H1 (cell line): Measurements from ENCODE around the gene IGSF9. TPM values are rescaled to one million over a fixed set of nuclear protein-coding genes. Genes with fewer than 3 reads are reported as not detected.

ENCODE experiments used
- CTCF ChIA-PET: fragments of 300-600 bp; sonication (Branson Sonifier 250); formaldehyde crosslinking; loops from one replicate; lab custom pipeline; 2021; ENCODE audit not compliant: partially characterized antibody; lab: Charles Lee
- POLR2A ChIA-PET: fragments of 300-600 bp; sonication (Branson Sonifier 250); formaldehyde crosslinking; loops from one replicate; lab custom pipeline; 2021; ENCODE audit warnings: inconsistent platforms; ENCODE audit not compliant: partially characterized antibody; lab: Charles Lee
- DNase-seq, 2 experiments: peaks; one replicate each; pipeline versions ENCODE4 v3.0.0 to v3.0.0-alpha.2; 2010 to 2022; ENCODE audit warnings: low spot score in 2 of 2, low read depth in 1 of 2, mixed read lengths in 1 of 2
- FAIRE-seq: peaks from 2 replicates; lab custom pipeline; 2011; peaks lifted over from hg19 to GRCh38; lab: Jason Lieb, UNC
- H2AFZ ChIP-seq: 2 replicates; pipeline ENCODE4 v1.8.1; 2012; ENCODE audit warnings: low read length, inconsistent platforms
- H2AK5ac ChIP-seq: 2 replicates; pipeline ENCODE4 v1.6.1; 2013; ENCODE audit warnings: low read depth, low read length
- H2BK120ac ChIP-seq: replicated peaks from 2 replicates; pipeline ENCODE3; 2013; ENCODE audit warnings: low read depth, low read length, inconsistent platforms
- H2BK12ac ChIP-seq: 2 replicates; pipeline ENCODE4 v1.6.1; 2013; ENCODE audit warnings: low read depth, low read length
- H2BK15ac ChIP-seq: 2 replicates; pipeline ENCODE4 v1.6.1; 2013; ENCODE audit warnings: low read length
- H2BK20ac ChIP-seq: 2 replicates; pipeline ENCODE4 v1.6.1; 2013; ENCODE audit warnings: low read length
- H2BK5ac ChIP-seq: 2 replicates; pipeline ENCODE4 v1.6.1; 2013; ENCODE audit warnings: low read depth, low read length
- H3K14ac ChIP-seq: 2 replicates; pipeline ENCODE4 v1.6.1; 2013; ENCODE audit warnings: inconsistent platforms; ENCODE audit not compliant: insufficient read length
- H3K18ac ChIP-seq: 2 replicates; pipeline ENCODE4 v1.6.1; 2013; ENCODE audit warnings: low read length; ENCODE audit errors: extremely low read depth
- H3K23ac ChIP-seq: 2 replicates; pipeline ENCODE4 v1.6.1; 2013; ENCODE audit warnings: inconsistent platforms; ENCODE audit not compliant: insufficient read length
- H3K23me2 ChIP-seq: 2 replicates; pipeline ENCODE4 v1.6.1; 2013; ENCODE audit warnings: low read depth, low read length
- H3K27ac ChIP-seq: 2 replicates; pipeline ENCODE4 v1.6.1; 2011; ENCODE audit warnings: low read depth, low read length, inconsistent platforms
- H3K27me3 ChIP-seq, 4 experiments: replicated peaks in 1 of 4; 1 replicate in 1 of 4; 2 replicates in 3 of 4; pipeline versions ENCODE4 v1.6.1 to v1.8.1; 2011 to 2013; ENCODE audit warnings: low read length in 3 of 4, mild to moderate bottlenecking in 3 of 4, inconsistent platforms in 2 of 4, mixed read lengths in 2 of 4, moderate library complexity in 1 of 4; ENCODE audit not compliant: control insufficient read depth in 3 of 4, insufficient read depth in 3 of 4; ENCODE audit errors: extremely low read depth in 1 of 4
- H3K36me3 ChIP-seq, 4 experiments: 2 replicates each; pipeline versions ENCODE4 v1.6.1 to v1.8.1; 2011 to 2013; ENCODE audit warnings: mild to moderate bottlenecking in 4 of 4, low read length in 3 of 4, moderate library complexity in 2 of 4, control low read depth in 1 of 4, inconsistent platforms in 1 of 4; ENCODE audit not compliant: insufficient read depth in 4 of 4, control insufficient read depth in 2 of 4
- H3K4ac ChIP-seq: replicated peaks from 2 replicates; pipeline ENCODE3; 2013; ENCODE audit warnings: low read length, low read depth, mixed read lengths, inconsistent platforms; ENCODE audit not compliant: insufficient read length
- H3K4me1 ChIP-seq, 4 experiments: replicated peaks in 1 of 4; 1 replicate in 1 of 4; 2 replicates in 3 of 4; pipeline versions ENCODE4 v1.6.1 to v1.8.1; 2011 to 2013; ENCODE audit warnings: low read length in 3 of 4, inconsistent platforms in 2 of 4, mixed read lengths in 1 of 4; ENCODE audit not compliant: insufficient read depth in 4 of 4, control insufficient read depth in 3 of 4
- H3K4me2 ChIP-seq, 2 experiments: 2 replicates each; pipeline versions ENCODE4 v1.6.1 to v1.8.1; 2011 to 2013; ENCODE audit warnings: low read depth in 2 of 2, low read length in 2 of 2, control low read depth in 1 of 2, inconsistent platforms in 1 of 2, mild to moderate bottlenecking in 1 of 2; ENCODE audit not compliant: insufficient read depth in 1 of 2
- H3K4me3 ChIP-seq, 4 experiments: fragments of 200-600, 300-600 bp in 1 of 4; sonication (generic), shearing (Covaris generic), sonication (Bioruptor Twin) in 1 of 4; 2 replicates each; pipeline versions ENCODE4 v1.5.1 to v1.8.1; 2011 to 2016; ENCODE audit warnings: low read length in 4 of 4, low read depth in 3 of 4, control low read depth in 2 of 4, inconsistent platforms in 2 of 4, mild to moderate bottlenecking in 2 of 4, mixed read lengths in 1 of 4, moderate library complexity in 1 of 4; ENCODE audit not compliant: insufficient read depth in 2 of 4; ENCODE audit errors: extremely low read depth in 1 of 4
- H3K56ac ChIP-seq: replicated peaks from 2 replicates; pipeline ENCODE3; 2013; ENCODE audit warnings: low read depth, mild to moderate bottlenecking, mixed read lengths, low read length, inconsistent platforms; ENCODE audit not compliant: insufficient read length
- H3K79me1 ChIP-seq: 2 replicates; pipeline ENCODE4 v1.6.1; 2013; ENCODE audit warnings: low read depth, low read length, control low read depth
- H3K79me2 ChIP-seq, 2 experiments: 2 replicates each; pipeline versions ENCODE4 v1.6.1 to v1.8.1; 2012 to 2013; ENCODE audit warnings: low read length in 2 of 2, mild to moderate bottlenecking in 2 of 2, inconsistent platforms in 1 of 2; ENCODE audit not compliant: insufficient read depth in 2 of 2, control insufficient read depth in 1 of 2
- H3K9ac ChIP-seq, 4 experiments: replicated peaks in 1 of 4; 1 replicate in 1 of 4; 2 replicates in 3 of 4; pipeline versions ENCODE4 v1.6.1 to v1.8.1; 2011 to 2013; ENCODE audit warnings: low read depth in 3 of 4, low read length in 3 of 4, control low read depth in 2 of 4, mild to moderate bottlenecking in 2 of 4, moderate library complexity in 2 of 4, inconsistent platforms in 1 of 4; ENCODE audit errors: extremely low read depth in 1 of 4
- H3K9me3 ChIP-seq, 2 experiments: 2 replicates each; pipeline versions ENCODE4 v1.6.1 to v1.8.1; 2012 to 2013; ENCODE audit warnings: mild to moderate bottlenecking in 2 of 2, moderate library complexity in 2 of 2, control low read depth in 1 of 2, inconsistent platforms in 1 of 2, low read depth in 1 of 2, low read length in 1 of 2, mixed read lengths in 1 of 2; ENCODE audit not compliant: insufficient read depth in 2 of 2
- H4K20me1 ChIP-seq, 2 experiments: replicated peaks in 1 of 2; 2 replicates each; pipeline versions ENCODE3 to v1.8.1; 2011 to 2013; ENCODE audit warnings: inconsistent platforms in 2 of 2, low read length in 2 of 2, mild to moderate bottlenecking in 1 of 2; ENCODE audit not compliant: insufficient read depth in 2 of 2, control insufficient read depth in 1 of 2
- H4K5ac ChIP-seq: 2 replicates; pipeline ENCODE4 v1.6.1; 2013; ENCODE audit warnings: low read length, low read depth, mixed read lengths, inconsistent platforms; ENCODE audit not compliant: insufficient read length
- H4K8ac ChIP-seq: 2 replicates; pipeline ENCODE4 v1.8.0; 2013; ENCODE audit warnings: mild to moderate bottlenecking, moderate library complexity, low read length, inconsistent platforms; ENCODE audit not compliant: insufficient read depth; ENCODE audit errors: extremely low read depth
- H4K91ac ChIP-seq: replicated peaks from 2 replicates; pipeline ENCODE3; 2013; ENCODE audit warnings: low read length, mixed read lengths, inconsistent platforms; ENCODE audit not compliant: insufficient read length
- BACH1 ChIP-seq: IDR thresholded peaks from 2 replicates; pipeline ENCODE4 v1.6.1; 2012; ENCODE audit warnings: low read length, improper control_type of control experiment
- EP300 ChIP-seq, 2 experiments: IDR thresholded peaks; 1 replicate in 1 of 2; 2 replicates in 1 of 2; pipeline ENCODE4 v1.6.1; 2011 to 2012; ENCODE audit warnings: low read depth in 2 of 2, low read length in 2 of 2, mild to moderate bottlenecking in 2 of 2, borderline replicate concordance in 1 of 2, inconsistent platforms in 1 of 2, moderate library complexity in 1 of 2
- MAFK ChIP-seq: IDR thresholded peaks from 2 replicates; pipeline ENCODE4 v1.6.1; 2012; ENCODE audit warnings: low read depth, mild to moderate bottlenecking, improper control_type of control experiment, low read length
- POLR2AphosphoS5 ChIP-seq: IDR thresholded peaks from 2 replicates; pipeline ENCODE4 v1.6.1; 2011; ENCODE audit warnings: low read depth, low read length
- SP1 ChIP-seq: IDR thresholded peaks from 2 replicates; pipeline ENCODE4 v1.6.1; 2011; ENCODE audit warnings: low read depth, low read length
- TCF12 ChIP-seq: IDR thresholded peaks from 2 replicates; pipeline ENCODE4 v1.6.1; 2011; ENCODE audit warnings: low read depth, mild to moderate bottlenecking, low read length
- WGBS, 2 experiments: shearing (Covaris generic) in 1 of 2; methylation state at CpG; one replicate each; pipeline versions ENCODE4 v1.1.6 to v1.1.7; 2013 to 2015; ENCODE audit warnings: low lambda C conversion rate in 2 of 2, mixed read lengths in 2 of 2, inconsistent platforms in 1 of 2, low coverage in 1 of 2, missing lambda C conversion rate in 1 of 2; ENCODE audit not compliant: insufficient replicate concordance in 2 of 2, insufficient coverage in 1 of 2, insufficient read length in 1 of 2; ENCODE audit errors: extremely low coverage in 1 of 2, missing lambda C conversion rate in 1 of 2; 5-methylcytosine and 5-hydroxymethylcytosine counted together
- polyA plus RNA-seq, 7 experiments: library from polyadenylated mRNA; depleted of rRNA in 3 of 7; stranded (reverse) in 5 of 7; unstranded in 2 of 7; fragments of >200 nt in 5 of 7; fragments of 200-250 nt in 2 of 7; gene quantifications; 1 replicate in 5 of 7; 2 replicates in 1 of 7; 4 replicates in 1 of 7; pipeline versions ENCODE4 v1.2.1 to v1.2.3, GENCODE V29; 2011 to 2013; ENCODE audit warnings: missing spikeins in 2 of 7, mixed read lengths in 2 of 7
- total RNA-seq: library from RNA; stranded (reverse); fragmentation: NEBNext Ultra II Directional; extraction: Animal tissue kit (Norgen Biotek cat#: 25700); gene quantifications from 2 replicates; pipeline ENCODE4 v1.2.1, GENCODE V29; 2021

The IGSF9 gene
- total and polyA plus RNA-seq, 2 of the 8 experiments (the other 6 are each of a cell fraction or from before 2014, with no cell fraction given), result 10.9 to 28.1 TPM

- WGBS, 2 experiments, result 93% methylated on average over 4 of the region's 4 CpGs; no CpG with 5 or more reads in 1 of the 2 experiments
- Histone ChIP-seq H2BK120ac (no peak overlapping the region), H3K79me1 (no peaks in the 10 kb centered on the region), H2BK5ac (no peak overlapping the region), H3K23ac (no peak overlapping the region), H3K79me2 (no peaks in the 10 kb centered on the region), H4K8ac (no peak overlapping the region), H2BK20ac (no peak overlapping the region), H2AFZ (no peak overlapping the region), H4K91ac (no peak overlapping the region), H3K14ac (no peak overlapping the region), H4K5ac (no peak overlapping the region), H3K36me3 (no peaks in the 10 kb centered on the region), H3K56ac (no peak overlapping the region), H4K20me1 (no peaks in the 10 kb centered on the region), H3K4me2 (no peak overlapping the region), H3K23me2 (no peaks in the 10 kb centered on the region; the same call in 1 of the 2 replicates), H3K9ac (no peak overlapping the region), H2BK12ac (no peak overlapping the region), H3K9me3 (no peaks in the 10 kb centered on the region), H3K18ac (no peak overlapping the region), H2AK5ac (no peak overlapping the region), H2BK15ac (no peak overlapping the region), H3K27ac (no peak overlapping the region), H3K4ac (no peak overlapping the region), H3K4me3 (no peak overlapping the region), H3K4me1 (no peaks in the 10 kb centered on the region), H3K27me3 (no peaks in the 10 kb centered on the region; a peak in 1 of 7 replicates)
- DNase-seq, result no peak
- TF ChIP-seq MAFK (0 out of 2 replicates have a peak, but pooled peaks have one; percentile 24), TCF12 (no peak), BACH1 (peak; percentile 57; the same call in 1 of the 2 replicates), SP1 (no peak), EP300 (IDR thresholded peaks at IDR 0.05; ENCODE audit: borderline replicate concordance in 1 of 2, low read depth in 2 of 2, low read length in 2 of 2) (no peak), POLR2AphosphoS5 (no peak)
- ChIA-PET CTCF (interaction anchor here (1.2 to 20.8 kb wide), 10 partner anchors 10 to 167 kb away, joined by 3 to 645 read pairs (median 4); partner anchors contain the start of gene FCRL6), POLR2A (no interaction called here)
- no peak for FAIRE-seq
These were observed 65.4 kb downstream of the IGSF9 start for GRCh38 chr1:159879977-159880376.
